ENCODE results near the gene SSC5D.

The SSC5D gene

GRCh38 chr19:55552620-55553019 is 64.4 kb downstream of the SSC5D start:
- no peak for DNase-seq (ENCODE audit: low read depth in 2 of 2, low spot score in 1 of 2)

DNA sequence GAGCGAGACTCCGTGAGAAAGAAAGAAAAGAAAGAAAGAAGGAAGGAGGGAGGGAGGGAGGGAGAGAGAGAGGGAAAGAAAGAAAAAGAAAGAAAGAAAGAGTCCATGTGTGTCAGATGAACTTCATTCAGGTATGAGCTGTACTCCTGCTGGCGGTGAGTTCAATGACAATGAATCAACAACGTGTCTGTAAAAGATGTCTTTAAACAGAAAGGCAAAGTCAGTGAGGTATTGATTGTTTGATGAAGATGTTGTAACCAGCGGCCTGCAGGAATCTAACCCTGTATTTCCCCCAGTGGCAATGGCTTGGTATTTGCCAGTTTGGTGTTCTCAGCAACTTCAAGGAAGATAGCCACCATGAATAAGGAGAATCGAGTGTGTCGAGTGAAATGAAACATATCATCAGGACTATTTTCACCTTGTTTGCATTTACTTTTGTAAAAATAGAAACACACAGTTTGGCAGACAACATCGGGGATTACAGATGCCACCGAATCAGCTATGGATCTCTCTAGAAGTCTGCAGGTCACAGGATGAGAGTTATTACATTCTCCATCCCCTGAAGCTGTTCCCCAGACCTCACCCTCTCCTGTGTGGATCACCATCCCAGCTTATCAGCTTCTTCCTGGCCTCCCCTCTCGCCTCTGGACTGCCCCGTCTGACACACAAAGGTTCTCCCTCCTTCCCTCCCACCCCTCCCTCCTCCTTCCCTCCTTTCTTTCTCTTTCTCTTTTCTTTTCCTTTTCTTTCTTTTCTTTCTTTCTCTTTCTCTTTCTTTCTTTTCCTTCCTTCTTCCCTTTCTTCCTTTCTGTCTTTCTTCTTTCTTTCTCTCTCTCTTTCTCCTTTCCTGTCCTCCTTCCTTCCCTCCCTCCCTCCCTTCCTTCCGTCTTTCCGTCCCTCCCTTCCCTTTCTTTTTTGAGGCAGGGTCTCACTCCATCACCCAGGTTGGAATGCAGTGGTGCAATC is 65.3 kb downstream of the SSC5D start:
- no peak for DNase-seq (ENCODE audit: low read depth in 2 of 2, low spot score in 1 of 2)

- no peak for DNase-seq (ENCODE audit: low read depth in 2 of 2, low spot score in 1 of 2)
Observed at GRCh38 chr19:55554302-55554701, 66.1 kb downstream of the SSC5D start.

GRCh38 chr19:55554741-55555152 is 66.5 kb downstream of the SSC5D start:
- no peak for DNase-seq (ENCODE audit: low read depth in 2 of 2, low spot score in 1 of 2)

- DNase-seq (ENCODE audit: low read depth in 2 of 2, low spot score in 1 of 2) = no peak
Observed at GRCh38 chr19:55559684-55560083, 71.4 kb downstream of the SSC5D start.

DNA sequence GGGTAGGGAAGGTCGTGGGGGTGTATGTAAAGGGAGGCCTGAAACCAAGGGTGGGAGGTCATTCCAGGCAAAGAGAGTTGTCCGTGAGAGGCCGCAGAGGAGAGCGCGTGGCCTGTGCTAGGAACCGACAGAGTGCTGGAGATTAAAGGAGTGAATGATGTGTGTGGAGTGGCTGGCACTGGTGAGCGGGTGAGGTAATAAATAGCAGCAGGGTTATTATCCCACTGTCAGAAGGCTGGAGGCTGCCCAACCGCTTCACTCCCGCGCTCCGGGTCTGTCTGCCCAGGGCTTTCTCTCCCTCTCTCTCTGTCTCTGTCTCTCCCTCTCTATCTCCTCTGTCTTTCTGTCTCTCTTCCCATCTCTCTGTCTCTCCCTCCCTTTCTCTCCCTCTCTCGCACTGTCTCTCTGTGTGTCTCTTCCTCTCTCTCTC is 75.0 kb downstream of the SSC5D start:
- DNase-seq (ENCODE audit: low read depth in 2 of 2, low spot score in 1 of 2) = no peak

- no peak for DNase-seq (ENCODE audit: low read depth in 2 of 2, low spot score in 1 of 2)
Observed at GRCh38 chr19:55566823-55567222, 78.6 kb downstream of the SSC5D start.

DNA sequence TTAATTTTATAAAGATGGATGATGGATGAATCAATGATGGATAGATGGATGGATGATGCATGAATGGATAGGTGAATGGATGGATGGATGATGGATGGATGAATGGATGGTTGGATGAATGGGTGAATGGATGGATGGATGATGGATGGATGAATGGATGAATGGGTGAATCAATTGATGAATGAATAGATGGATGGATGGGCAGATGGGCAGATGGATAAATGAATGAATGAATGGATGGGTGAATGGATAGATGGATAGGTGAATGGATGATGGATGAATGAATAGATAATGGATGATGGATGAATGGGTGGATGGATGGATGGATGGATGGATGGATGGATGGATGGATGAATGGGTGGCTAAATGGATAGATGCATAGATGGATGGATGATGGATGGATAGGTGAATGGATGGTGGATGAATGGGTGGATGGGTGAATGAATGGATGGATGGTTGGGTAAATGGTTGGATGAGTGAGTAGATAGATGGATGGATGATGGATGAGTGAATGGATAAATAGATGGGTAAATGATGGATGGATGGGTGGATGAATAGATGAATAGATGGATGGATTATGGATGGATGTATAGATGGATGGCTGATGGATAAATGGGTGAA is 79.6 kb downstream of the SSC5D start:
- DNase-seq (ENCODE audit: low read depth in 2 of 2, low spot score in 1 of 2) = no peak

All from stimulated activated CD8-positive, alpha-beta memory T cell treated with anti-CD3 and anti-CD28 coated beads, Interleukin-4, amount 100 ng/mL, for 4 hours (primary cell).